DMS114 treated with DMSO at 0.1 percent for 48 hours (cell line): ENCODE results near the gene KRT12.

Experiments used
- DNase-seq: peaks from one replicate; lab custom pipeline; 2025; ENCODE audit not compliant: unreplicated experiment; lab: John Stamatoyannopoulos, UW

The KRT12 gene

DNA sequence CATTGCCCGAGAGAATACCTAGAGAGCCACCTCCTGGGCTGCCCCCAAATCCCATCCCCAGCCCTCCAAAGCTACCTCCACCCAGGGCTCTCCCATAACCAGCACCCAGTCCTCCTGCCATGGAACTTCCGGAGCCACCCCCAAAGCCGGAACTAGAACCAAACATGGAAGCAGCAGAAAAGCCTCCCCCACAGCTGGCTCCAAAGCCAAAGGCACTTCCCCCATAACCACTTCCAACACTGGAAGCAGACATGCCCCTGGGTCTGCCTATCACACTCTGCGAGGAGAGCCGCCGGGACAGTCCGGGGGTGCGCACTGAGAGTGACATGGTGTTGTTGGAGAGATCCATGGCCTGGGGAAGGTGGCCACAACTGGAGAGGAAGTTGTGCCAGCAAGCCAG lies at the start of gene KRT12:
Gene KRT12, minus strand, starts transcription at position 386 of the 400 bp plus-strand sequence. Its CDS starts 37 bp downstream, at position 349.
- no peak for DNase-seq

DNA sequence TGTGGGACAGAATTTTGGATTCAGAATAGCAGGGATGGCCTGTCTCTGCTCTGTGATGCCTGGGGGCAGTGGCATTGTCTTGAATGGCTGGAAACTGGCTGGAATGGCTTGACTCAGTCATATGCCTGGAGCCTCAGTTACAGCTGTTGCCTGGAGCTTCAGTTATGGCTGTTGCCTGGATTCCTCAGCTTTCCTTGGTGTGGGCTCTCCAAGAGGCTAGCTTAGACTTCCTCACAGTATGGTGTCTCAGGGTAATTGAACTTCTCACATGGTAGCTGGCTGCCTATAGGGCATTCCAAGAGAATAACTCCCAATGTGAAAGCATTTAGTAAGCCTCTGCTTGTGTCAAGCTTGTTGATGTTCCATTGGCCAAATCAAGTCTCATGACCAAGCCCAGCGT lies 49.3 kb upstream of the KRT12 start:
- DNase-seq, result no peak

DNA sequence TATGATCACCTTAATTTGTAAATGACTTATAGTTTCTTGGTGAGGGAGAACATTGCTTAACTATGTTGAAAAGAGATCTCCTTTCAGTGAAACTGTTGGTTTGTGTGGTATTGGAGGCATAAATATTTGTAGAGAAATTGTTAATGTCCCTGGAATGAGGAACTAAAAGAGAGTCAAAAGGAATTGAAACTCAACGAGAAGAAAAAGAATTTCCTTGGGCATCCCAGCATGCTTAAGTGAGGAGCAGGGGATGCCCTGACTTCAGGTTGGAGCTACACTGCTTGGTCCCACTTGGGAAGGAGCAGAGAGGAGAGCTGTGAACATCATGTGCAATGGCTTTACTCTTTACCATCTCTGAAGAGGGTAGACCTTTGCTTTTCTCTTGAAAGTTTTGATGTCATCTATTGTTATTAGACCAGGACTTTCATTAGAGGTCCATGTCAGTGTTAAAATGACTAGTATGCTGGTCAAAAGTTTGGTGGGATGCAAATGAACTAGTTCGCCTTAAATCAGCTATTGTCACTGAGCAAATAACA lies 48.8 kb upstream of the KRT12 start:
- DNase-seq, result no peak

DNA sequence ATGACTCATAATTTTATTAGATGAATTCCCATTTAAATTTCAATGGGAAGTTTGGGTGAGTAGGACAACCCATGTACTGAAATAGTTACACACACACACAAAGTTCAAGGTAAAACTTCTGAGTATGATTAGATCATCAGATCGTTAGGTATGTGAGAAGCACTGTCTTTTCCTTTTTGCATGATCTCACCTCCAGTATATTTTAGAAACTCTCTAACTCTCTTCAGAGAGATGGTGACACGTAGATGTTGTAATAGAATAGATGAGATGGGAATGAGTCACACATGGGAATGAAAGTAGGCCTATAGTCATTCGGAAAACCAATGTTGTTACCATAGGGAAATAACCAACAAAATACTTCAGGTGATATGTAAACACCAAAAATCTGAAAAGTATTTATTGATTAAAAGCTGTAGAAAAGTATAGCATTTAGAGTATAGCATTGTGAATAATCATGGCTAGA lies 48.2 kb upstream of the KRT12 start:
- DNase-seq, result no peak

DNA sequence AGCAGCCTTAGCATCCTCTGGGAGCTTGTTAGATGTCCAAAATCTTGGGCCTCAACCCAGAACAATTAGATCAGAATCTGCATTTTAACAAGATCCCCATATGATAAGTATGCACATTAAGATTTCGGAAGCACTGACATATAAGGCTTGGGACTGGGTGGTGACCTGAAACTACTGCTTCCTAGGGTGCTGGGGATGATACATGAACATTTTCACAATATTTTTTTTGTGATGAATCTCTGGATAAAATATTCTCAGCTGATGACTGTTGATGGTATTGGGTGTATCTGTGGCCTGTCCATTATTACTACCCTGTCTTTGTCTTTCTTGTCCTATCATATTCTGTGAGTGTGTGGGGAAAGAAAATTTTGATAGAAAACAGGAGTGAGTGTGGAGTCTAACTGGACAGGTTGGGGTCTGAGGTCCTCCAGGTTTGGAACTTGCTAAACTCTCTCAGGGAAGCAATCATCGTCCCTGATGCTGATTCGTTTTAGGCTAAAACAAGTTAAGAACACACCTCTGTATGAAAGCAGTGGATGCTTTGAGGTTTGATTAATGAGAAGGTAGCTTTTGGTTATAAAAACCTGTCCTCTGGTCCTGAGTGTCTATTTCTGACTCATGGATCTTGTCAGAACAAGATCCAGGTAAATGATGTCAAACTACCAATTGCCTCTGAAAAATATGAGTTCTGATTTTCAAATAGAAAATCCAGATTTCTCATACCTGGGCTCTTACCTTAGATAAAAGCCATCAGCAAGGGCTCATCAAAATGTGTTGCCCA lies 47.2 kb upstream of the KRT12 start:
- no peak for DNase-seq

DNA sequence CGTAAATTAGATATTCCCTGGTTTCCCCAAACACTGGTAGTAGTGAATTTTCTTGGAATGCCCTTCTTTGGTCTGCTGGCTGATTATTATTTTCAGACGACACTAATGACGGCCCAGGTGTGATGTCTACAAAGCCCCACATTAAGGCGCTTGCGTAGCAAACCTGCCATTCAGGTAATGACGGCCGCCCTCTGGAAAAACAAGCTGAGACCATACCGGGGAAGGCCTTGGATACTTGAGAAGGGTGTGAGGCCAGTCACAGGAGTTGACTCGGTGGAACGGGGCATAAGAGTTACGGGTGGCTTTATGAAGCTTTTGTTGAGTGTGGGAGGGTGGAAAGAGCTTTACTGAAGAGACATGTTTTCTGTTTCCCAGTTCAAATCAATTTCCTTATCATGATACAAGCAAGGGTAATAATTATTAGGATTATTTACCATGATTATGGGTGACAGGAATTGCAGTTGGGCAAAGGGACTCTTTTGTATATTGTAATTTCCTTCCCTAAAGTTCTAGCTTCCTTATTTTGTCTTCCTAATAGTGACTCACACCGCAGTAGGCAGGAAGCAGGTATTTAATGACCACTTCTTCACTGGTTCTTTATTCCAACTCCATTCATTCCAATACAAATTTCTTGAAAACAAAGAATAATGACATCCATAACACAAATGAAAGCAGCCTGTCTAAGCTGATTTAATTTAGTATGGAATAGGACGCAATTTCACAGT lies 45.6 kb upstream of the KRT12 start:
- DNase-seq, result no peak

DNA sequence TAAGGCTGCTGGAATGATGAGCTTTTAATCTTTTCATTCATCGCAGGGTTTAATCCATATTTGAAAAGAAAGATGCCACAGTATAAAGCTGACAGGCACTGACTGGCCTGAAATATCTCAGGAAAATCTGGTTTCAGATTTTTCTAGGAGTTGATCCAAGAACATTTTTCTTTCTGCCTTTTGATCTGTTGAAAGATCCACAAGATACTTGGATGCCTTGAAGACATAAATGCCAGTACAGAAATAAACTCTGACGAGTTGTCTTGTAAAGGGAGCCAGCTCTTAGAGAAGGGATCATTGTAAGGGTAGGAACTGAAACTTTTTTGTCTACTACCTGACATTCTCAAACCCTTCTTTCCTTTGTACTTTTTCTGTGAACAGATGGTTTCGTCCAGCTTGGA lies 43.4 kb upstream of the KRT12 start:
- no peak for DNase-seq

DNA sequence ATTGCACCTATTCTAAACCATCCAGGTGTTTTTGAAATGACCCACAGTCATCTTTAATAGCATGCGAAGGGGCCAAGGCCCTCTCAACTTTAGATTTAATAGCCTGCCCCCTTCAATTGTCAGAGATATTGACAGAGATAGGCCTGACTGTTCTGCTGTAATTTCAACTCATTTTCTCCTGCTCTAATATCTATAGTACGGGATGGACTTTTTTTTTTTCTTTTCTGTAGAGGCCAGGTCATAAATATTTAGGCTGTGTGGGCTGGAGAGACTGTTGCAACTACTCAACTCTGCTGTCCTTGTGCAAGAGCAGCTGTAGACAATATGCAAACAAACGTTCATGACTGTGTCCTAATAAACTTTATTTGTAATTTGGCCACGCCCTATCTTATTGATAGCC lies 42.7 kb upstream of the KRT12 start:
- DNase-seq, result no peak

DNA sequence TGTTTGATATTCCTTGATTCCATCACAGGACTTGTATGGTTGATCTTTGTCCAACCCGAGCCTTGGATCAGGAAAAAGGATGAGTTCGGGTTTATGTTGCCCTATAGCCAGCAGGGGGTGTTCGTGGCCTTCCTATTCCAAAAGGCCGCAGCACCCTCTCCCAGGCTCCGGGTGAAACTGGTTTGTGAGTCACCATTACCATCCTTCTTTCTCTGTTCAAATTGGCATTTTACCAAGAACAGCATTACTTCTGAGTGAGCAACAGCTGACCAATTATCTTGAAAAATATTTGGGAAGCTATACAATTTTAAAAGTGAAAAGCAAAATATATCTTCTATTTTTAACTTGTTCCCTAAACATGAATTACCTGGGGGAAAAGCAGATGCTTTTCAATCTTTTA lies 42.3 kb upstream of the KRT12 start:
- DNase-seq, result peak; percentile 57

DNA sequence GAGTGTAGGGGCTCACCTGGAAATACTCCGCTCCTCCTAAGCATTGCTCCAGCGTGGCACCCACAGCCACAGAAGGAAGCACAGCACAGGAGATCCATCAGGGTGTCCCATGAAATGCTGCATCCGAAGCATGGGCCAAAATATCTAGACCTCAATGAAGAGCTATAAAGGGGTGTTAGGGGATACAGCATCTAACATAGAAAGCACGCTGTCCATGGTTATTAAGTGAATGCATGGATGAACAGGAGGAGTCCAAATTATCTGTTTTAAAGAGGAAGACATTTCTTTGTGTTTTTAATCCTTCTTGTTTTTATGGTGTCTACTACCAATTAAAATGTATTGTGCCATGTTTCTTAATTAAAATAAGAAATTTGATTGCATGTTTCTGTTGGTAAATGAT lies 39.6 kb upstream of the KRT12 start:
- DNase-seq, result no peak

DNA sequence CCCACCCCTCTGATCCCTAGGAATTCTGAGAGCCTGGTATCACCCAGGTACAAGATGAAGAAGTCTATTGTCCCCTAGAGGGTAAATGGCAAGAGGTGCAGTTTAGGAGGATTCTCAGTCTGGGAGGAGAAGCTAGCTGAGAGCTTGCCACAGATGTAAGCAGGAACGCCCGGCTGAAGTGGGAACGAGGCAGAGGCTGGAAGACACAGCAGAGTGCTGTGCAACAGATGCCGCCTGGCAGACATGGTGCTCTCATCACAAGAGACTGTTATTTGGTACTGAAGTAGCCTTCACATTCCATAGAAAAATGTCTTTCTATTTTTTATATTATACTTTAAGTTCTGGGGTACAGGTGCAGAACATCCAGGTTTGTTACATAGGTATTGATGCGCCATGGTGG lies 38.3 kb upstream of the KRT12 start:
- no peak for DNase-seq

DNA sequence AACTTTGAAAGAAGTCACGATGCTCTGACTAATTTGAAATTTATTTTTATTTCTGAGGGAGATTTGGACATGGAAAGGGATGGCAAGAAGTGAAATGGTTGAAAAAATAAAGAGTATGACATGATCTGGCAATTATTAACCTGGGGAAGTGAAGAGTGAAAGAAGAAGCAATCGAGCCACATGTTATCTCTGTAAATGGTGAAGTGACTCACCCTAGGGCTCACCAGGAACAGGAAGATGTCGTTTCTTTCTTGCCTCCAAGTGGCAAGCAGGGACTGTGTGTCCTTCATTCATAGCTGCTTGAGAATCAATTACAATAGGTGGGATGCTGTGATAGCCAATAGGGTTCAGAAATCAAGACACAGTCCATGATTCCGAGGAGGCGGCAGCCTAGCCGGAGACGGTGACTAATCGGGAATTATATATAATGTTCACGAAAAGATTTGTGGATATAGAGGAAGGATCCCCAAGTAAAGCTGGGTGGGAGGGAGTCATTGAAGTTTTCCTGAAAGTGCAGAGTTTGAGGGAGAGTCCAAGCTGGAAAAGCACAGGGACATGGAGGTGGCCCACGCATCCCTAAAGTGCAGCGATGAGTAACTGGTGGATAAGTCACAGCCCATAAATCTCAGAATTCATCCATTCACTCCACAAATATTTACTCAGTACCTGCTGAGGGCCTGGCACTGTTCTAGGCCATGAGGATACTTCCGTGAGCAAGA lies 36.3 kb upstream of the KRT12 start:
- DNase-seq, result no peak

DNA sequence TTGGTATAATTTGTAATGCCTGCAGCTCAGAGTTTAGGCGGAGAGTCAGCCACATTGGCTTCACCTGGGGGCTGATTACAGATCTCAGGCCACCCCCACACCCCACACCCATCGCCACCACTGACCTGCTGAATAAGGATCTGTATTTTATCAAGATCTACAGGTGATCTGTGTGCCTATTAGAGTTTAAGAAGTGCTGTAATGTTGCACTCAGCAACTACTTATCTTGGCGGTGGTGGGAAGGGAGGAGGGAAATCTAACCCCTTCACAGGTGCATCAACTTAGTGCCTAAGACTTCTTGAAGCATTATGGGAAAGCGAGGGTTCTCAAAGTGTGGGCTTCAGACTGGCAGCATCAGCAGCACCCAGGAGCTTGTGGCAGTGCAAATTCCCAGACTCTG lies 35.5 kb upstream of the KRT12 start:
- no peak for DNase-seq

DNA sequence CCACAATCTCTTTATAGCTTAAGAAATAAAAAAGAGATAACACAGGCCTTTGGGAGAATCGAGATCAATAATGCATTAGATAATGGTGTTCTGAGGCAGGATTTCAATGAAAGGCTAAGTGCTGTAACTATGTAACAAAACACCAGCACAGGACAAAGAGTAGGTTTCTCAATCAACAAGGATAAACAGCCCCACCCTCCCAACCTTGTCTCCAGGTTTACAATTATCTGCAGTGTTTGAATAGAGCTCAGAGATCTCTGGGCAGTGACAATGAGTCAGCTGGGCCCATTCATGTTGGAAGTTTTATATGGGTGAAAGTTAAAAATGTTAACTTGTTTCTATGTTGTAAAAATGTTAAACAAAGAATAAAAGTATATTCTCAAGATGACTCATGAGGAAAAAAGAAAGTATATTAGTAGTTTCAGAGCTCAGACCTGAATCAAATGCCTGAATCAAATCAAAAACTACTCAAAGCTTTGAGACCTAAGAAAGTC lies 35.0 kb upstream of the KRT12 start:
- no peak for DNase-seq

DNA sequence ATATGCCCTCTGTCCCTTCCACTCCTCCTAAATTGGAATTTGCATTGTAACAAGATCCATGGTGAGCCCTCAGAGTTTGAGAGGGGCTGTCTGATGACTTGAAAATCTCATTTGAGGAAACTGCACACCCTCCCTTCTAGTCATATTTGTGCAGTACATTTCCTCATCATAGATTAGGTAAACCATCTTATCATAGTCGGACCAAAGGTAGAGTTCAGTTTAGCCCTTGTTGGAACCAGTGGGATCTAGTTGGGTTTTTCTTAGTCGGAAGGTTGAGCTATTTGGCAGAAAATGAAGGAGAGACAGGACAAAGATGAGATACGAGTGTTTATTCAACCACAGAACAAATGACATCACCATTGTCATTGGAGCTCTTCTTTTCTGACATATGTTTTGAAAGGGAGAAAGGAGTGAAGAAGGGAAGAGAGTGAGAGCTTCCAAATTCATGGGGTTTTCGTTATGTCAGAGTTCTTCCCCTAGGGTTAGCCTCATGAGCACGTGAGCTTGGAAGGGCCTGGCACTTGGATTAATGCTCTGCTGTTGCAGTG lies 33.9 kb upstream of the KRT12 start:
- no peak for DNase-seq

DNA sequence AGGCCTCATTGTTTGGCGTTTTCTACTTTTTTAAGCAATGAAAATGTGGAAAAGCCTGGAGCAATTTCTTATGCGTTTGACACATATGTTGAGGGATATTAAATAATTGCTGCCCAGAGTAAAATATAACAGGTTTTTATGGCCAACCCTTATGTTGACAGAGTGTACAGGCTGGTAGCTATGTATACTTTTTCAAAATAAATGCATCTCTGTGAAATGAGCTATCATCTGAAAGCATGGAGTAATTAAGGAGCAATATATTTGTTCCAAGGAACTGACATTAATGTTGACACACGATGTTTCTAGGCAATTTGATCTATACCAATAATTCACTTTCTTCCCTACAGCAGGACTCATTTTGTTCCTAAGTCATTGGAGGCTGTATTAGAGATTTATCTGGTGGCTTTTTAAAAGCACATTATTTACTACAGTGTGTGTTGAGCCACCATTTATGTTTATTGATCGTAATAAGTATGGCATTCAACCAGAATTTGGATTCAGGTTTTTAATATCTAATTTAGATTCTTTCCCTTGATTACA lies 30.0 kb upstream of the KRT12 start:
- DNase-seq, result no peak

DNA sequence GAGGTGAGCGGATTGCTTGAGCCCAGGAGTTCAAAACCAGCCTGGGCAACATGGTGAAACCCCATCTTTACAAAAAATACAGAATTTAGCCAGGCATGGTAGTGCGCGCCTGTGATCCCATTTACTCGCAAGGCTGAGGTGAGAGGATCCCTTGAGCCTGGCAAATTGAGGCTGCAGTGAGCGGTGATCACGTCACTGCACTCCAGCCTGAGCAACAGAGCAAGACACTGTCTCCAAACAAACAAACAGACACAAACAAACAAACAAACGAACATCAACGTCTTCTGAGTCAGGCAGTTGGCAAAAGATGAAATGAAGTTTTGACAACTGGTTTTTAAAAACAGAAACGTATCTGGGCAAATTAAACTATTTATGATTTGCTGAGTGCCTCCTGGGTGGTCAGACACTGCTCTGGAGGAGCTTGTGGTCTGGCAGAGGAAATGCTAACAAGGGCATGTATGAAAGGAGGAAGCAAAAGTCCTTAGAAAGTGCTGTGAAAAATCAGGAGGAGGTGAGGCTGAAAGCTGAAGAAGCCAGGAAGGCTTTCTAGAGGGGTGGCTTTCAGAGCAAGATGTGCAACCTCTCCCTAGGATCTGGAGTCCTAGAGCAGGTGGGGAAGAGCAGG lies 28.2 kb upstream of the KRT12 start:
- DNase-seq, result no peak

DNA sequence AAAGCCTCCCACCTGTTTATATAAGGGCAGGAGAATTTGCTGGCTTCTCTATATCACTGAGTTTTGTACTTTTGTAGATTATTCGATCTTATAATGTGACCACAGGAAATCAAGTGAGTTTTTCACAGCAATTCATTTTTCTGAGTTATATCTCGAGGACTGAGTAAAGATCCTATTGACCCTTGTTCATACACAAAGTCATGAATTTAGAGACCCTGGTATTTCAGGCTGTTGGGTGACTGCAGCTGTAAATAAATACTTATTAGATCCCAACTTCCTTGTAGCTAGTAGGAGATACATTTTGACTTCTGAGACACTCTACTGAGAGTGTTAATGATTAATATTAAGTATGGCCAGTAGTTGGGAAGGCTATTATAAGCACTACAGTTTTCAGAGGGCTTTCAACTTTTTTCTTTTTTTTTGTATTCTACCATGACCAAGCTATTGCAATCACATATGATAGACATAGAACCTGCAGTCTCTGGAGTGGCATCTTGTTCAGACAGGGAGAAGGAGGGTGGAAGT lies 21.2 kb upstream of the KRT12 start:
- DNase-seq, result no peak

DNA sequence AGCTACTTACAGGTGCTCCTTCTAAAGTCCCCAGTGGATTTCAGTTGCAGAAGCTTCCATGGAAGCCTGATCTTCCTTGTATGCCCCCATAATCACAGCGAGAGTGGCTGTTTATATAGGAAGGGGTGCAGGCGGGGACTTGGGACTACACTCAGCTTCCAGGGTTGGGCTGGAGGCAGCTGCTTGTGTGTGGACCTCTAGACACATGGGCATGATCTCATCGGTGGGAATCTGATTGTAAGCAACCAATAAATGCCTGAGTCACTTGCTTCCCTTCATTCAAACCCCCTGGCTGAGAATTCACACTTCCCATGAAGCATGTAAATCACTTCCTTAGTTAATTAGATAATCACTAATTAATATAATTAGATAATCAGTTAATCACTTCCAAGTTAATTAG lies 19.1 kb upstream of the KRT12 start:
- DNase-seq, result no peak
